Measurements from ENCODE around the gene INVS. TPM values are rescaled to one million over a fixed set of nuclear protein-coding genes. Genes with fewer than 3 reads are reported as not detected.

Gene INVS
- total and polyA plus RNA-seq, 2 of the 13 experiments (the other 11 are each of a cell fraction or from before 2014, with no cell fraction given) = 11.3 to 16.3 TPM

DNA sequence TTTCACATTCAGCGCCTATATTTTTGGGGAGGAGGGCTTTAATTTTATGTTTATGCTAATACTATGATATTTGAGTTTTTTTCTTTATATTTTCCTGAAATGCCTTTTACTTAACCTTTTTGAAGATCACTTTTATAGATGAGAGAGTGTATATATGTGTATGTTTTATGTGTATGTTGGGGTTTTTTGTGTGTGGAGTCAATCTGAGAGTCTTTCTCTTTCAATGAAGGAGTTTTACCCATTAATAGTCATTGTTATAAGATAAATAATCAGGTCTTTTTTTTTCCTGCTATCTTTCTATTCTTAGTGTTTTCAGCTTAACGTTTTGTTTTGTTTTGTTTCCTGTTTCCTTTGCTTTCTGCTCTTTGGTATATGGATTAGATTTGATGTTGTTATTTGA is 141.5 kb downstream of the INVS start (continued):
- TF ChIP-seq, protein P1, sequence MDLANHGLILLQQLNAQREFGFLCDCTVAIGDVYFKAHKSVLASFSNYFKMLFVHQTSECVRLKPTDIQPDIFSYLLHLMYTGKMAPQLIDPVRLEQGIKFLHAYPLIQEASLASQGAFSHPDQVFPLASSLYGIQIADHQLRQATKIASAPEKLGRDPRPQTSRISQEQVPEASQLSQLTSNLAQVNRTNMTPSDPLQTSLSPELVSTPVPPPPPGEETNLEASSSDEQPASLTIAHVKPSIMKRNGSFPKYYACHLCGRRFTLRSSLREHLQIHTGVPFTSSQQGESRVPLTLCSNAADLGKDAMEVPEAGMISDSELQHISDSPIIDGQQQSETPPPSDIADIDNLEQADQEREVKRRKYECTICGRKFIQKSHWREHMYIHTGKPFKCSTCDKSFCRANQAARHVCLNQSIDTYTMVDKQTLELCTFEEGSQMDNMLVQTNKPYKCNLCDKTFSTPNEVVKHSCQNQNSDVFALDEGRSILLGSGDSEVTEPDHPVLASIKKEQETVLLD (CRISPR knock-in tag; IDR thresholded peaks at IDR 0.05; ENCODE audit: low read depth) = no peak
- TF ChIP-seq ZNF747 (CRISPR knock-in tag; IDR thresholded peaks at IDR 0.05; ENCODE audit: borderline replicate concordance) (no peak), ZNF343 (CRISPR knock-in tag; IDR thresholded peaks at IDR 0.05) (no peak), SSRP1 (CRISPR knock-in tag; IDR thresholded peaks at IDR 0.05) (no peak), ZNF703 (CRISPR knock-in tag; IDR thresholded peaks at IDR 0.05; ENCODE audit: borderline replicate concordance) (no peak)
- TF ChIP-seq, protein P2, sequence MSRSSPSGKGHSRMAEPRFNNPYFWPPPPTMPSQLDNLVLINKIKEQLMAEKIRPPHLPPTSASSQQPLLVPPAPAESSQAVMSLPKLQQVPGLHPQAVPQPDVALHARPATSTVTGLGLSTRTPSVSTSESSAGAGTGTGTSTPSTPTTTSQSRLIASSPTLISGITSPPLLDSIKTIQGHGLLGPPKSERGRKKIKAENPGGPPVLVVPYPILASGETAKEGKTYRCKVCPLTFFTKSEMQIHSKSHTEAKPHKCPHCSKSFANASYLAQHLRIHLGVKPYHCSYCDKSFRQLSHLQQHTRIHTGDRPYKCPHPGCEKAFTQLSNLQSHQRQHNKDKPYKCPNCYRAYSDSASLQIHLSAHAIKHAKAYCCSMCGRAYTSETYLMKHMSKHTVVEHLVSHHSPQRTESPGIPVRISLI (CRISPR knock-in tag; IDR thresholded peaks at IDR 0.05; ENCODE audit: borderline replicate concordance) = no peak
- TF ChIP-seq, protein P3, sequence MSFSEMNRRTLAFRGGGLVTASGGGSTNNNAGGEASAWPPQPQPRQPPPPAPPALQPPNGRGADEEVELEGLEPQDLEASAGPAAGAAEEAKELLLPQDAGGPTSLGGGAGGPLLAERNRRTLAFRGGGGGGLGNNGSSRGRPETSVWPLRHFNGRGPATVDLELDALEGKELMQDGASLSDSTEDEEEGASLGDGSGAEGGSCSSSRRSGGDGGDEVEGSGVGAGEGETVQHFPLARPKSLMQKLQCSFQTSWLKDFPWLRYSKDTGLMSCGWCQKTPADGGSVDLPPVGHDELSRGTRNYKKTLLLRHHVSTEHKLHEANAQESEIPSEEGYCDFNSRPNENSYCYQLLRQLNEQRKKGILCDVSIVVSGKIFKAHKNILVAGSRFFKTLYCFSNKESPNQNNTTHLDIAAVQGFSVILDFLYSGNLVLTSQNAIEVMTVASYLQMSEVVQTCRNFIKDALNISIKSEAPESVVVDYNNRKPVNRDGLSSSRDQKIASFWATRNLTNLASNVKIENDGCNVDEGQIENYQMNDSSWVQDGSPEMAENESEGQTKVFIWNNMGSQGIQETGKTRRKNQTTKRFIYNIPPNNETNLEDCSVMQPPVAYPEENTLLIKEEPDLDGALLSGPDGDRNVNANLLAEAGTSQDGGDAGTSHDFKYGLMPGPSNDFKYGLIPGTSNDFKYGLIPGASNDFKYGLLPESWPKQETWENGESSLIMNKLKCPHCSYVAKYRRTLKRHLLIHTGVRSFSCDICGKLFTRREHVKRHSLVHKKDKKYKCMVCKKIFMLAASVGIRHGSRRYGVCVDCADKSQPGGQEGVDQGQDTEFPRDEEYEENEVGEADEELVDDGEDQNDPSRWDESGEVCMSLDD (CRISPR knock-in tag; IDR thresholded peaks at IDR 0.05; ENCODE audit: borderline replicate concordance) = no peak

DNA sequence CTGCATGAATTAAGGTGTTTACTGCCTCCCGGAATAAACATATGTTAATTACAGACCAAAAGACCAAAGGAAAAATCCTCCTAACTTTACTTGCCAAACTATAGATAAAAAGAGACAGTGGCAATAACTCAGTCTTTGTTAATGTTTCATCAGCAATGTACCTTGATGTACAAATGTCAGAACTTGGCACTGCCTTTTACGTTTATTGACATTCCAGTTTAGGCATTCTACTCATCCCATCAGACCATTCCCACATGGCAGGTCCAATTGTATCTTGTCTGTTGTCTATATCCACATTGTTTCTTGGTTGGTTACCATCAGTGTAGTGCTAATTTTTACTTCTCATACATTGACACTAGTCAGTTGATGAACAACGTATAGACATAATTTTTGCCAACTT is 168.2 kb downstream of the INVS start:
- no peak overlapping the region for H3K9ac ChIP-seq (ENCODE audit: insufficient read depth, low read depth, low read length)
- H3K36me3 ChIP-seq (replicated peaks in 1 of 2; ENCODE audit: control insufficient read depth in 1 of 2, insufficient read depth in 2 of 2, low read length in 2 of 2) = peaks cover 2 to 6% of the 10 kb centered on the region in 2 experiments; a peak in 2 of 5 replicates
- H3K27me3 ChIP-seq (ENCODE audit: control insufficient read depth in 1 of 2, insufficient read depth in 2 of 2, low read length in 2 of 2) = no peaks in the 10 kb centered on the region
- no peak for ATAC-seq
- H4K20me1 ChIP-seq (ENCODE audit: insufficient read depth, low read length) = no peaks in the 10 kb centered on the region
- no peaks in the 10 kb centered on the region for H3K9me3 ChIP-seq (ENCODE audit: low read length)
- H3K4me1 ChIP-seq (ENCODE audit: insufficient read depth, low read length) = no peaks in the 10 kb centered on the region
- ChIA-PET CTCF (ENCODE audit: low intra/inter-chr PET ratio, low total read pairs) (no interaction called here), POLR2A (no interaction called here)
- DNase-seq (ENCODE audit: low spot score) = peak; percentile 39
- H3K27ac ChIP-seq (ENCODE audit: extremely low read length, insufficient read depth, low read length) = no peak overlapping the region
- no peak for TF ChIP-seq FOXC1 (CRISPR knock-in tag; IDR thresholded peaks at IDR 0.05; ENCODE audit: borderline replicate concordance)
- TF ChIP-seq, protein P4, sequence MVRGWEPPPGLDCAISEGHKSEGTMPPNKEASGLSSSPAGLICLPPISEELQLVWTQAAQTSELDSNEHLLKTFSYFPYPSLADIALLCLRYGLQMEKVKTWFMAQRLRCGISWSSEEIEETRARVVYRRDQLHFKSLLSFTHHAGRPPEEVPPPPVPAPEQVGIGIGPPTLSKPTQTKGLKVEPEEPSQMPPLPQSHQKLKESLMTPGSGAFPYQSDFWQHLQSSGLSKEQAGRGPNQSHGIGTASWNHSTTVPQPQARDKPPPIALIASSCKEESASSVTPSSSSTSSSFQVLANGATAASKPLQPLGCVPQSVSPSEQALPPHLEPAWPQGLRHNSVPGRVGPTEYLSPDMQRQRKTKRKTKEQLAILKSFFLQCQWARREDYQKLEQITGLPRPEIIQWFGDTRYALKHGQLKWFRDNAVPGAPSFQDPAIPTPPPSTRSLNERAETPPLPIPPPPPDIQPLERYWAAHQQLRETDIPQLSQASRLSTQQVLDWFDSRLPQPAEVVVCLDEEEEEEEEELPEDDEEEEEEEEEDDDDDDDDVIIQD (CRISPR knock-in tag; IDR thresholded peaks at IDR 0.05; ENCODE audit: low read depth) = peak; percentile 53; the same call in 1 of the 2 replicates
- no peak overlapping the region for H2AFZ ChIP-seq (ENCODE audit: low read length)
- FAIRE-seq = no peak
- no peak overlapping the region for H3K4me2 ChIP-seq (ENCODE audit: low read depth, low read length)
- in situ Hi-C loops (cut with HindIII; ENCODE audit: extremely low pct_ligation_motif_present, low pct_unique_long_range_greater_than_20kb) (no loop called here), intact Hi-C loops (cut with micrococcal nuclease; ENCODE audit: unreplicated experiment) (no loop called here)
- WGBS (ENCODE audit: low lambda C conversion rate) = 95% methylated on average over 3 of the region's 3 CpGs
- no TSS peak for BruUV-seq (replicated peaks)
- H3K4me3 ChIP-seq (replicated peaks in 1 of 3; ENCODE audit: insufficient read depth in 1 of 3, low read depth in 2 of 3, low read length in 3 of 3) = no peak overlapping the region
- H3K79me2 ChIP-seq (ENCODE audit: insufficient read depth, low read length) = no peaks in the 10 kb centered on the region

Measured in HepG2 (cell line).